Common myeloid progenitor, CD34-positive (primary cell): ENCODE measurements around the gene GPT2.

Experiments
- CTCF ChIA-PET: fragments of 350-600 bp; sonication (Branson Sonifier 250); formaldehyde crosslinking; loops from one replicate; lab custom pipeline; 2021; ENCODE audit warnings: antibody characterized with exemption; lab: Charles Lee
- POLR2A ChIA-PET: fragments of 350-600 bp; sonication (Branson Sonifier 250); formaldehyde crosslinking; loops from one replicate; lab custom pipeline; 2021; ENCODE audit warnings: antibody characterized with exemption; lab: Charles Lee
- DNase-seq, 3 donors: peaks; one replicate each; pipeline versions ENCODE4 v3.0.0 to v3.0.0-alpha.2; 2013
- H3K27ac ChIP-seq, 2 experiments: 1 replicate in 1 of 2; 2 replicates in 1 of 2; pipeline ENCODE4 v1.7.0; 2013; ENCODE audit warnings: inconsistent platforms in 2 of 2, low read length in 2 of 2, mild to moderate bottlenecking in 2 of 2, low read depth in 1 of 2, moderate library complexity in 1 of 2; ENCODE audit not compliant: severe bottlenecking in 2 of 2, insufficient read depth in 1 of 2, poor library complexity in 1 of 2
- H3K27me3 ChIP-seq, 5 experiments: replicated peaks in 2 of 5; 1 replicate in 3 of 5; 2 replicates in 2 of 5; pipeline versions ENCODE4 v1.6.1 to v1.7.0; 2013; ENCODE audit warnings: low read length in 4 of 5, mild to moderate bottlenecking in 2 of 5, moderate library complexity in 2 of 5, inconsistent platforms in 1 of 5; ENCODE audit not compliant: insufficient read depth in 5 of 5, control insufficient read depth in 4 of 5
- H3K36me3 ChIP-seq, 4 experiments: 1 replicate in 2 of 4; 2 replicates in 2 of 4; pipeline versions ENCODE4 v1.6.1 to v1.7.0; 2013; ENCODE audit warnings: low read length in 3 of 4, control low read depth in 1 of 4, mild to moderate bottlenecking in 1 of 4; ENCODE audit not compliant: control insufficient read depth in 4 of 4, insufficient read depth in 4 of 4
- H3K4me1 ChIP-seq, 4 experiments: 1 replicate in 3 of 4; 2 replicates in 1 of 4; pipeline versions ENCODE4 v1.6.1 to v1.7.1; 2013; ENCODE audit warnings: low read length in 3 of 4, mild to moderate bottlenecking in 3 of 4, control low read depth in 1 of 4, inconsistent platforms in 1 of 4, moderate library complexity in 1 of 4; ENCODE audit not compliant: control insufficient read depth in 4 of 4, insufficient read depth in 4 of 4; ENCODE audit errors: control extremely low read depth in 1 of 4
- H3K4me3 ChIP-seq, 7 experiments: 1 replicate in 4 of 7; 2 replicates in 3 of 7; pipeline versions ENCODE4 v1.5.1 to v1.7.0; 2013; ENCODE audit warnings: mild to moderate bottlenecking in 7 of 7, low read length in 6 of 7, moderate library complexity in 6 of 7, inconsistent platforms in 2 of 7, low read depth in 2 of 7, control low read depth in 1 of 7; ENCODE audit not compliant: insufficient read depth in 4 of 7, control insufficient read depth in 1 of 7; ENCODE audit errors: extremely low read depth in 1 of 7
- H3K9me3 ChIP-seq, 5 experiments: 1 replicate in 4 of 5; 2 replicates in 1 of 5; pipeline versions ENCODE4 v1.6.1 to v1.7.1; 2013; ENCODE audit warnings: low read length in 4 of 5, mild to moderate bottlenecking in 2 of 5, inconsistent platforms in 1 of 5, low read depth in 1 of 5, moderate library complexity in 1 of 5; ENCODE audit not compliant: control insufficient read depth in 4 of 5, insufficient read depth in 2 of 5; ENCODE audit errors: control extremely low read depth in 1 of 5
- WGBS: methylation state at CpG from one replicate; pipeline ENCODE4 v1.1.5; 2013; ENCODE audit not compliant: insufficient coverage; 5-methylcytosine and 5-hydroxymethylcytosine counted together

Gene GPT2

GRCh38 chr16:46904471-46904870 lies 20.3 kb downstream of the GPT2 start:
- POLR2A ChIA-PET, result no interaction called here
- H3K4me3 ChIP-seq, result no peak overlapping the region
- no peak overlapping the region for H3K27ac ChIP-seq
- no peak for DNase-seq
- no peaks in the 10 kb centered on the region for H3K27me3 ChIP-seq
- H3K9me3 ChIP-seq, result no peaks in the 10 kb centered on the region
- peaks cover 0 to 83% (median 15%) of the 10 kb centered on the region in 4 experiments for H3K36me3 ChIP-seq
- whole genome bisulfite sequencing, result 100% methylated on average over 3 of the region's 3 CpGs
- peaks cover 0 to 2% (median 0%) of the 10 kb centered on the region in 4 experiments for H3K4me1 ChIP-seq
- CTCF ChIA-PET, result interaction anchor here (1.0 to 12.5 kb wide), 4 partner anchors 23 to 350 kb away, joined by 3 to 148 read pairs (median 4); no protein-coding TSS in a partner anchor

DNA sequence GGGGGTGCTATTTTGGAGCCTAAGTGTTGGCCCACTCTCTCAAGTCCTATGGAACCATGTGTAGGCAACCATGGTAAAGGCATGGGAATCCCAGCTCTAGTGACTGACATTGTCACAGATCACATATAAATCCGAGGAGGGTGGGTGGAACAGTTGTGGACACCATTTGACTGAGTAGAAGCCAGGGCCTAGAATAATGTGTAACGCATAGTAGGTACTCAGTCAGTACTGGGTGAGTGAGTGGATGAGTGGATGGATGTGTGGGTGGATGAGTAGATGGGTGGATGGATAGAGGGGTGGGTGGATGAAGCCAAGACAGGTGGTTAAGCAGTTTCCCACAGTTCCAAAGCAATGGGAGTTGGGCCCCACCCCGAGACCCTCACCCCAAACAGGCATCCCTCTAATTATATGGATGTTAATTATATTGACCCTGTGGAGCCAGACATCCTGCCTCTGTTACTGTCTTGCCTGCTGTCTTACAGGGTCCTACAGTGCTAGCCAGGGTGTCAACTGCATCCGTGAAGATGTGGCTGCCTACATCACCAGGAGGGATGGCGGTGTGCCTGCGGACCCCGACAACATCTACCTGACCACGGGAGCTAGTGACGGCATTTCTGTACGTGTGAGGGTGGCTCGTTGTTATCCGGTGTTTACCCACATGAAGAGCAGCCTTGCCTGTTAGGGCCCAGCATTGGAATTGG lies 22.3 kb downstream of the GPT2 start:
- ChIA-PET POLR2A (no interaction called here), CTCF (interaction anchor here (0.8 to 12.5 kb wide), 11 partner anchors 10 to 233 kb away, joined by 3 to 148 read pairs (median 5); no protein-coding TSS in a partner anchor)
- H3K9me3 ChIP-seq, result no peaks in the 10 kb centered on the region
- 97% methylated on average over 11 of the region's 12 CpGs for WGBS
- no peaks in the 10 kb centered on the region for H3K27me3 ChIP-seq
- H3K27ac ChIP-seq, result no peak overlapping the region
- H3K4me3 ChIP-seq, result no peak overlapping the region
- no peaks in the 10 kb centered on the region for H3K4me1 ChIP-seq
- DNase-seq, result no peak
- peaks cover 2 to 81% (median 17%) of the 10 kb centered on the region in 4 experiments for H3K36me3 ChIP-seq

DNA sequence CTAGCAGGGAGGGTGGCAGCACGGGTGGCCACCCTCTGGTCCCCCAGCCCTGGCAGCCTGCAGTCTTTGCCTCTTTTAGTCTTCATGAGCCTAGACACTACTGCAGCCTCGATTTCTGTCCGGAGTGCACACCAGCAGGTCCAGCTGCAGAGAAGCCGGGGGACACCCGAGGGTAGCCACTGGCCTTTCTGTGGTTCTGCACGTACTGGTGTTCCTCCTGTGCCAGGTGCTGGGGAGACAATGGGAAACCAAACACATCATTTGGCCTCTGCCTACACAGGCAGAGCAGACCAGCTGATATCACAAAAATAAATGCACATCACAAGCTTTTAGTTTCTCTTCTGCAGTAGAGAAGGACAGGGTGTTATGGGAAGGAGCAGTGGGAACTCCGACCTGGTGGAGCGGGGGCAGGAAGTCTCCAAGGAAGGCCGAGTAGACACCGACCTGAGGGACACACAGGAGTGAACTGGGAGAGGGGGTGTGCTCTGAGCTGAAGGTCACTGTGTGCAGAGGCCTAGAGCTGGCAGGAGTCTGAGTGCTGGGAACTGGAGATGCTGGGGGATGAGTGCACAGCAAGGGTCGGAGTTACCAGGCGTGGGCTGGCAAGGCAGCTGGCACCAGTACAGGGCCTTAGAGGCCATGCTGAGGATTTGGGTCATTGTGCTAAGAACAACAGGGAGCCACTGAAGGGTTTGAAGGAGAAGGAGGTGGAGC lies 23.1 kb downstream of the GPT2 start:
- no peak overlapping the region for H3K4me3 ChIP-seq
- no peaks in the 10 kb centered on the region for H3K27me3 ChIP-seq
- POLR2A ChIA-PET, result no interaction called here
- 97% methylated on average over 12 of the region's 12 CpGs for WGBS
- CTCF ChIA-PET, result interaction anchor here (0.7 to 12.5 kb wide), 16 partner anchors 7 to 234 kb away, joined by 3 to 148 read pairs (median 4); no protein-coding TSS in a partner anchor
- no peak overlapping the region for H3K27ac ChIP-seq
- H3K9me3 ChIP-seq, result no peaks in the 10 kb centered on the region
- peaks cover 2 to 80% (median 18%) of the 10 kb centered on the region in 4 experiments for H3K36me3 ChIP-seq
- H3K4me1 ChIP-seq, result no peaks in the 10 kb centered on the region
- DNase-seq, result no peak

DNA sequence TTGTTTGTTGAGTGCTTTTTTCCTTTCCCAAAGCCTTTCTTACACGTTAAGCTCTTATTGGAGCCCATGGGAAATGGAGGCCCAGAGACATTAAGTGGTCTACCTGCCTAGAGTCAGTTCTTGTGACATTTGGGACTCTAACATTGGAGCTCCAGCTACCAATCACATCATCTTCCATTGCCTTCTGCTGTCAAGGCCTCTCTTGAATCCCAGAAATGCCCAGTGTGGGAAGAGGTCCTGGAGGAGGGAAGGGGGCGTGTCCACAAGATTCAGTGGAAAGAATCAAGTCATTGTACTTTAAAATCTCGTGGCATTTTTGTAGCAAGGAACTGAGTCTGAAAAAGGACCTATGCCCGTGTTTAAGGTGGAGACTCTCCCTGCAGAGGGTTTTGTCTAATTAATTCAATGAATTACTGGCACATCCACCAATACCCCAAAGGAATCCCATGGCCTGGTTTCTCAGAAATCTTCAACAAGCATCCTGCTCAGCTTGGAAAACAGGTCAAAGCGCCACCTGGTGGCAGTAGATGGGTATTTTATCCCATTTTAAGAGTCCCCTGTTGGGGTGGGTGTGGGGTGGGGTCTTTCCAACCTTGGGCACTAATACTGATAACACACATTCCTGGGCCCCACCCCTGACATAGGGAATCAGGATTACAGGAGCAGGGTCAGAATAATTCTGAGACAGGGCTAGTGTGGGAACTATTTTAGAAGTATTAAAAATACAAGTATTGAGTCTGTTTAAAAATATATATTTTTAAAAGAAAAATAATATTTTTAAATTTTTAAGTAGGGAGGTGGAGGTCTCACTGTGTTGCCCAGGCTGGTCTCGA lies 24.6 kb downstream of the GPT2 start:
- WGBS, result 81% methylated on average over 5 of the region's 6 CpGs
- ChIA-PET CTCF (interaction anchor here (0.8 to 12.5 kb wide), 22 partner anchors 9 to 239 kb away, joined by 3 to 148 read pairs (median 4); no protein-coding TSS in a partner anchor), POLR2A (no interaction called here)
- DNase-seq, result peak; percentile 65 to 80 (median 73)
- Histone ChIP-seq H3K36me3 (peaks cover 2 to 86% (median 25%) of the 10 kb centered on the region in 4 experiments), H3K9me3 (no peaks in the 10 kb centered on the region), H3K27me3 (no peaks in the 10 kb centered on the region), H3K4me3 (no peak overlapping the region), H3K27ac (no peak overlapping the region), H3K4me1 (no peaks in the 10 kb centered on the region)

DNA sequence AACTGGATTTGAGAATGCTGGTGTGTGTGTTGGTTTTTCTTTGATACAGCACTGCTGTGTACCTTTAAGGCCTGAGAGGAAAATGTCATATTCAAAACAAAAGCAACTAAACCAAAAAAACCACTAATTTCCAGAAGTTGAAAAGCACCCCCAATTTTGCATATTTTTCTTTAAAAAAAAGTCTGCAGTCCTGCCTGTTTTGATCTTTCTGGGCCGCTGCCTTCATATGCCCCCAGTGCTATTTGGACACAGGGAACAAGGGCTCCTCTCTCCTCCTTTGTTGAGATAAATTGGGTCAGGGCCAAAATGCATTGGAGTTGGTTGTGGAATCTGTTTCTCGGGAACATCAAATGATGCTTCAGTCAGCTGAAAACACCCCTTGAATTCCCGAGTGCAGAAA lies 26.9 kb downstream of the GPT2 start:
- POLR2A ChIA-PET, result no interaction called here
- no peak for DNase-seq
- Histone ChIP-seq H3K4me1 (no peaks in the 10 kb centered on the region), H3K36me3 (peaks cover 2 to 89% (median 33%) of the 10 kb centered on the region in 4 experiments), H3K4me3 (no peak overlapping the region), H3K9me3 (no peaks in the 10 kb centered on the region), H3K27ac (no peak overlapping the region), H3K27me3 (no peaks in the 10 kb centered on the region)
- CTCF ChIA-PET, result interaction anchor here (0.6 to 12.5 kb wide), 8 partner anchors 17 to 237 kb away, joined by 3 to 148 read pairs (median 4); no protein-coding TSS in a partner anchor
- WGBS, result 97% methylated on average over 3 of the region's 3 CpGs

GRCh38 chr16:46911650-46912049 lies 27.5 kb downstream of the GPT2 start:
- ChIA-PET POLR2A (no interaction called here), CTCF (interaction anchor here (0.6 to 12.5 kb wide), 6 partner anchors 17 to 236 kb away, joined by 3 to 148 read pairs (median 4); no protein-coding TSS in a partner anchor)
- no peaks in the 10 kb centered on the region for H3K9me3 ChIP-seq
- no peak overlapping the region for H3K27ac ChIP-seq
- H3K27me3 ChIP-seq, result no peaks in the 10 kb centered on the region
- no peak overlapping the region for H3K4me3 ChIP-seq
- DNase-seq, result no peak
- peaks cover 2 to 88% (median 33%) of the 10 kb centered on the region in 4 experiments for H3K36me3 ChIP-seq
- no peaks in the 10 kb centered on the region for H3K4me1 ChIP-seq
- WGBS, result 93% methylated on average over 2 of the region's 4 CpGs
